Activated CD4-positive, alpha-beta memory T cell treated with anti-CD3 and anti-CD28 coated beads for 36 hours (primary cell): ENCODE measurements around the gene NPEPL1. TPM values are rescaled to one million over a fixed set of nuclear protein-coding genes. Genes with fewer than 3 reads are reported as not detected.

Experiments
- CTCF ChIA-PET: fragments of 350-600 bp; sonication (Branson Sonifier 250); formaldehyde crosslinking; loops from one replicate; lab custom pipeline; 2021; ENCODE audit warnings: antibody characterized with exemption, inconsistent platforms; lab: Charles Lee
- POLR2A ChIA-PET: fragments of 350-600 bp; sonication (Branson Sonifier 250); formaldehyde crosslinking; loops from one replicate; lab custom pipeline; 2021; ENCODE audit warnings: antibody characterized with exemption; lab: Charles Lee
- DNase-seq: peaks from one replicate; pipeline ENCODE4 v3.0.0-alpha.2; 2020
- H3K27ac Mint-ChIP-seq: one replicate; pipeline ENCODE4 v1.8.0; 2021; ENCODE audit warnings: mixed read lengths
- H3K27me3 Mint-ChIP-seq: one replicate; pipeline ENCODE4 v1.8.0; 2021; ENCODE audit warnings: mixed read lengths
- H3K36me3 Mint-ChIP-seq: one replicate; pipeline ENCODE4 v1.8.0; 2021; ENCODE audit warnings: mixed read lengths
- H3K4me1 Mint-ChIP-seq: one replicate; pipeline ENCODE4 v1.8.0; 2021; ENCODE audit warnings: low read depth, mixed read lengths
- H3K4me3 Mint-ChIP-seq: one replicate; pipeline ENCODE4 v1.8.0; 2021; ENCODE audit warnings: mild to moderate bottlenecking, mixed read lengths
- H3K9me3 Mint-ChIP-seq: one replicate; pipeline ENCODE4 v1.8.0; 2021; ENCODE audit warnings: mixed read lengths
- intact Hi-C: fragments of 100-400 bp; cut with micrococcal nuclease; formaldehyde crosslinking; loops from one replicate; pipeline ENCODE4 v1.15.1; 2023
- total RNA-seq, 2 experiments: library from RNA; stranded (reverse); gene quantifications; one replicate each; pipeline ENCODE4 v1.2.3, GENCODE V29; 2021

The NPEPL1 gene
- total RNA-seq, 2 experiments from 2014 or later = 17.8 to 18.8 TPM

DNA sequence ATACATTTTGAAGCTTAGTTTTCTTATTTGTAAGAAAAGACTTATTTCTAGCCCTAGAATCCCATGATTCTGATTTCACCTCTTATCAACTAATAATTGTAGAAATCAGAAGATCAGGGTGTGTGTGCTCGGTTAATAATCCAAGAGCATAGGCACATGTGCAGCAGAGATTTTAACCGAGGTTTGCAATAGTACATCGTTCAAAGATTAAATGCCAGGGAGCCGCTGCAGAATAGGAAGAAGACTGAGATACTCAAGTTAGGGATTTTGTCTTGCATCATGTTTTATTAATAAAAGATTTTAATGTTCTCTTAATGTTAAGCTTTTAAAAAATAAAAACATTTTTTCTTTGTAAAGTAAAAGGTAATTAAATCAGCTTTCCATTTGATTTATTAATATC, 34.6 kb upstream of the NPEPL1 start:
- POLR2A ChIA-PET = no interaction called here
- Mint-ChIP-seq H3K4me3 (no peak overlapping the region), H3K27me3 (no peaks in the 10 kb centered on the region), H3K4me1 (peaks cover 75% of the 10 kb centered on the region), H3K36me3 (peaks cover 17% of the 10 kb centered on the region), H3K9me3 (no peaks in the 10 kb centered on the region), H3K27ac (no peak overlapping the region)
- CTCF ChIA-PET = interaction anchor here (0.7 kb wide), 1 partner anchor 181 kb away, joined by 3 read pairs; no protein-coding TSS in a partner anchor
- no peak for DNase-seq
- intact Hi-C loops = loop anchor here (10.0 kb wide), 1 partner anchor 1033 kb away; the partner anchor contains the start of gene ZBP1

DNA sequence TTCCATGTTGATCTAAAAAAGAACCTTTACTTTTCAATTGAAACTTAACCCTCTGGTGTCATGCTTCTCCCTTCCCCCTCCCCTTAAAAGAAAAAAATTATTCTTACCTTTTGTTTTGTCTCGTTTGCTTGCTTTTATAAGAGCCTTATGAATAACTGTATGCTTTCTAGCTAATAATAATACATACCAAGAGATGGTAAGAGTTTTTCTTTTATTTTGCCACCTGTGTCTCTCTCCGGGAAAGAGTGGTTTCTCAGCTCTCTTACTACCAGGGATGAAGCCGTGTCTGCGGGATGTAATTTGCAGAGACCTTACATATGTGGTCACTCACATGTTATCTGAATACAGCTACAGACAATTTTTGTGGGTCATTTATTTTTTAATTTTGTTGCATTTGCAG, 33.8 kb upstream of the NPEPL1 start:
- DNase-seq = no peak
- Mint-ChIP-seq H3K27me3 (no peaks in the 10 kb centered on the region), H3K4me1 (peaks cover 76% of the 10 kb centered on the region), H3K9me3 (no peaks in the 10 kb centered on the region), H3K4me3 (no peak overlapping the region), H3K27ac (peak overlapping the region; percentile 94), H3K36me3 (peaks cover 17% of the 10 kb centered on the region)
- ChIA-PET CTCF (interaction anchor here (0.9 to 3.7 kb wide), 3 partner anchors 7 to 193 kb away, joined by 3 to 37 read pairs (median 3); partner anchors contain the start of genes GNAS and STX16), POLR2A (interaction anchor here (3.3 kb wide), 1 partner anchor 8 kb away, joined by 32 read pairs; the partner anchor contains the start of gene STX16)
- intact Hi-C loops = loop anchor here (10.0 kb wide), 1 partner anchor 1034 kb away; the partner anchor contains the start of gene ZBP1

DNA sequence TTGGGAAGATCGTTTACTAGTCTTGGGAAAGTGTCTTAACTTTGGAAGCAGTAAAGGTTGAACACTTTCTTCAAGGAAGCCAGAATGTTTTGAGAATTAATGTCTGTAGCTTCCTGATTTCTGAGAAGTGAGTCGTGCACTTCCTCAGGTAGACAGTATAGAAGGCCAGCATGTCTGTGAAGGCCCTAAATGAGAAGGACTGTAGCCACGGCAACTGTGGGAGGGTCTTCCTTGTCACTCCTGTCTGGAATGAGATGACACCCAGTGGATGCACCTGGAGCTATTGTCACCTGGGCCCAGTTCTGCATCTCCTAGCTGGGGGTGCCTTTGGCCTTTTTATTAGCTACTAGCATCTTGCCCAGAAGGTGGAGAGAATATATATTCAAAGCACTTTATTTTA, 32.8 kb upstream of the NPEPL1 start:
- Mint-ChIP-seq H3K27ac (peak overlapping the region; percentile 94), H3K36me3 (peaks cover 17% of the 10 kb centered on the region), H3K27me3 (no peaks in the 10 kb centered on the region), H3K4me3 (peak overlapping the region; percentile 38), H3K4me1 (peaks cover 81% of the 10 kb centered on the region), H3K9me3 (no peaks in the 10 kb centered on the region)
- ChIA-PET CTCF (interaction anchor here (0.9 to 3.7 kb wide), 3 partner anchors 8 to 192 kb away, joined by 3 to 37 read pairs (median 3); partner anchors contain the start of genes GNAS and STX16), POLR2A (interaction anchor here (3.3 kb wide), 1 partner anchor 9 kb away, joined by 32 read pairs; the partner anchor contains the start of gene STX16)
- peak; percentile 28 for DNase-seq
- intact Hi-C loops = loop anchor here (1.0 to 10.0 kb wide), 2 partner anchors 8 to 1035 kb away; partner anchors contain the start of gene ZBP1

DNA sequence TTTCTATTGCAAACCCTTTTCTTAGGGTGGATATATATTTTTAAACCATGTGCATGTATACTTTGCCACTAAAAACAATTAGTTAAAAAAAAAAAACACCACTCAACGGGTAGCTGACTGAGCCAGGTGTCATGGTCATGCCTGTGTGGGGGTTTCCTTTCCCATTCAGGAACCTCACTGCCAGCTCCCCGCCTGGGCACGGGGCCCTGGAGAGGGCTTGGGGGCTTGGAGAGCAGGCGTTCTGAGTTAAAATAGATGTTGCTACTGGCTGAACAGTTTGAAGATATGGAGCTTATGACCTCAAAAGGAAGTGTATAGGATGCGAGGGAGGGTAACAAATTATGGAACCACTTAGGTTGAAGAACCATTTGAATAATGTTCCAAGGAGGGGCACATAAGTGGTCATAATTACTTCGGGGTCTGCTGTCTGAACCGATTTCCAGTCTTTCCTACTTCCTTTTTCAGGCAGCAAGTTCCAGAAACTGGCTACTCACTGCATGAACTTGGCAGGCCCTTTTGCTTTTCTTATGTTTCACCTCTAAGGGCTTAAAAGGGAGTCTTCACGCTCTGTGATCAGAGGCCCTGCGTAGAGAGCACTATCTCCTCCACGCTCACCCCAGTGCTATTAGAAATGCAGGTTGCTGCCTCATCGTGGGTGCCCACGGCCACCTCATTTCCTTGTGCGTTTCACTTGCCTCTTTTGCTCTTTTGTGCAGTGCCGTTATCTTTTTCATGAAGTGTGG, 31.6 kb upstream of the NPEPL1 start:
- no peaks in the 10 kb centered on the region for H3K27me3 Mint-ChIP-seq
- H3K4me1 Mint-ChIP-seq = peaks cover 77% of the 10 kb centered on the region
- peak overlapping the region; percentile 94 for H3K27ac Mint-ChIP-seq
- no peaks in the 10 kb centered on the region for H3K9me3 Mint-ChIP-seq
- peak overlapping the region; percentile 66 for H3K4me3 Mint-ChIP-seq
- ChIA-PET CTCF (interaction anchor here (0.5 to 3.7 kb wide), 2 partner anchors 9 to 186 kb away, joined by 3 to 37 read pairs; partner anchors contain the start of gene STX16), POLR2A (interaction anchor here (0.8 to 3.3 kb wide), 2 partner anchors 10 to 272 kb away, joined by 3 to 32 read pairs; partner anchors contain the start of genes STX16 and VAPB)
- H3K36me3 Mint-ChIP-seq = peaks cover 14% of the 10 kb centered on the region
- peak; percentile 54 for DNase-seq
- intact Hi-C loops = loop anchor here (1.0 kb wide), 1 partner anchor 9 kb away; no protein-coding TSS in a partner anchor

DNA sequence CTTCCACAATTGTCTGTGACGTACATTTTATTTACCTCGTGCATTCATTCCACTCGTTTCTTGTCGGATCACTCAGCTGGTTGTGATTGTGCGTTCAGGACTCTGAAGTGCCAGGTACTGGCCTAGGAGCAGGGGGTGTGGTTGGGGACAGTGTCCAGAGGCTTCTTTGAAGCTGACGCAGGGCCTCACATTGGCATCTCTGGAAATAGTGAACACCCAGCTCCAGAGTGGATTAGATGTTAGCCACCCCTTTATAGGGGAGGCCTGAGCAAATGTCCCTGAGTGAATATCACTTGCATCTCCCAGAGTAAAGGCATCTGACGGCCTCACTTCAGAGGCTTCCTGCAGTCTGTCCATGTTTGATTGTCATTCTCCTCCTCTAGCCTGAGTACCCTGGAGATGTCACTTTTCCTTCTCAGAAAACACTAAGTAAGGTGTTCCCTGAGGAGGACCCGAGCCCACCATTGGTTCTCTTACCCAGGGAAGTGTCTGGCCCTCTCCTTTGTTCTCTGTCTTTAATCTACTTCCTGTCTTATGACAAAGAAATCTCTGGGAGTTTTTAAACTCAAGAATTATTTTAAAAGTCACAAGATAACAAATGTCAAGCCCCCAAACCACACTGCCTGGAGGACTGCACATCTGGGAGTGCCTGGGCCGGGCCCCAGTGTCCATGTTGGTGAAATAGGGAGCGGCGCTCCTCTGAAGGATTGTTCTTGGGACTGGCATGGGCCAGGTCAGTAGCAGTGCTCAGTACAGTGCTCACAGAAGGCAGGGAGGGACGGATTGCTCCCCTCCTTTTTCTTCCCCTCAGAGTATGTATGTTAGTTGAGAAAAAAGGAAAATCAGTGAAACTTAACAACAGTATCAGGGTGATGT, 30.8 kb upstream of the NPEPL1 start:
- H3K36me3 Mint-ChIP-seq = peaks cover 19% of the 10 kb centered on the region
- DNase-seq = no peak
- H3K27ac Mint-ChIP-seq = peak overlapping the region; percentile 94
- intact Hi-C loops = no loop called here
- ChIA-PET CTCF (interaction anchor here (0.5 to 3.7 kb wide), 2 partner anchors 10 to 186 kb away, joined by 3 to 37 read pairs; partner anchors contain the start of gene STX16), POLR2A (interaction anchor here (3.3 kb wide), 1 partner anchor 11 kb away, joined by 32 read pairs; the partner anchor contains the start of gene STX16)
- peaks cover 72% of the 10 kb centered on the region for H3K4me1 Mint-ChIP-seq
- no peaks in the 10 kb centered on the region for H3K9me3 Mint-ChIP-seq
- H3K27me3 Mint-ChIP-seq = no peaks in the 10 kb centered on the region
- peak overlapping the region; percentile 66 for H3K4me3 Mint-ChIP-seq

DNA sequence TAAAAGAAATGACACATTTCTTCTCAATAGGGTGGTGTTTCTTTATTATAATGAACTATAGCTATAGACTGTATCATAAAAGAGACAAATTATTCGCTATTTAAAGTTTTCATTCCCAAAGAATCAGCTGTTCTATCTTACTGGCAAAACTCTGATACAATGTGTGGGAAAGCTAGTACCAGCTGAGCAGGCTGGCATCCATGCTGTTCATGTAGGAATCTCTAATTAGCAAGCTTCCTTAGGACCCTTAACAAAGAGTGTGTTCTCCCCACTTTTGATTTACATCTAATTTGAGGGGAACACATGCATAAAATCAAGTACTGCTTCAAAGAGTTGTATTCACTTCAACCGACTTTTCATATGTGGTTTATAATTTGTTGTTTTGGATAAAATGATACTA, 28.3 kb upstream of the NPEPL1 start:
- H3K9me3 Mint-ChIP-seq = no peaks in the 10 kb centered on the region
- ChIA-PET POLR2A (interaction anchor here (0.6 kb wide), 2 partner anchors 14 to 222 kb away, joined by 4 read pairs; no protein-coding TSS in a partner anchor), CTCF (interaction anchor here (1.4 to 1.5 kb wide), 2 partner anchors 13 to 17 kb away, joined by 3 to 5 read pairs; partner anchors contain the start of gene STX16)
- H3K27me3 Mint-ChIP-seq = no peaks in the 10 kb centered on the region
- peaks cover 26% of the 10 kb centered on the region for H3K36me3 Mint-ChIP-seq
- no peak for DNase-seq
- intact Hi-C loops = no loop called here
- H3K27ac Mint-ChIP-seq = no peak overlapping the region
- peaks cover 57% of the 10 kb centered on the region for H3K4me1 Mint-ChIP-seq
- no peak overlapping the region for H3K4me3 Mint-ChIP-seq

DNA sequence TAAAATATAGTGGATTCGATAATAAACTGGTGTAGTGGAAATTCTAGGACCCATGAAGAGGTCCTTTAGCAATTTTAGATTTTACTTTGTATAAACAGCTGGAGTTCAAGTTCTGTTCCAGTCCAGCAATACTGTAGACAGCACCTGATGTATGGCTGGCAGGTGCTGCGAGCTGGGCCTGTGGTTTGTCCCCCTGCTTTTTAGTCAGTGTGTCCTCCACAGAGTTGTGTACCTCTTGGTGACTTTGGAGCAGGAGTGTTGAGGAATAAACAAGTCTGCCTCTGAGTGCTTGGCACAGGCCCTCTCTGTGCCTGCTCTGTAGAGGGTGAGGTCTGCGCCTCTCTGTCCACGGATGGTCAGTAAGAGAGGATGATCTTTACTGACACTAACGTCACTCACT, 27.7 kb upstream of the NPEPL1 start:
- peaks cover 26% of the 10 kb centered on the region for H3K36me3 Mint-ChIP-seq
- peaks cover 51% of the 10 kb centered on the region for H3K4me1 Mint-ChIP-seq

DNA sequence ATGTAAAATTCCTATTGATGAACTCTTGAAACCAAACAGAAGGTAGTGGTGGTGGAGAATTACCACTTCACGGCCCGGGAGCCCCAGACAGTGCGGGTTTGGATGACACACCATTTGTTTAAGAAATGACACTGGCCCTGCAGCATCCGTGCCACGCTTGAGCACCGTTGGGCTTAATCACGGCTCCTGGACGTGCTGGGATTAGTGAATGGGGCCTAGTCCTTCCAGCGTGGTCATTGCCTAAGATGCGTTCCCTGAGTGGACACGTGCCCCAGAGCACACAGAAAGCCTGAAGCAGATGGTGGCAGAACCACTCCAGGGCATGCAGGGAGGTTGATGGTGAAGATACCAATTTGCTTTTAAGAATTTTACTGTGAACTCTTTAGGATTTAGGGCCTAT, 27.0 kb upstream of the NPEPL1 start:
- no peaks in the 10 kb centered on the region for H3K9me3 Mint-ChIP-seq
- no peak overlapping the region for H3K27ac Mint-ChIP-seq
- intact Hi-C loops = no loop called here
- no peak overlapping the region for H3K4me3 Mint-ChIP-seq
- H3K36me3 Mint-ChIP-seq = peaks cover 29% of the 10 kb centered on the region
- ChIA-PET CTCF (no interaction called here), POLR2A (no interaction called here)
- no peaks in the 10 kb centered on the region for H3K27me3 Mint-ChIP-seq
- no peak for DNase-seq
- peaks cover 45% of the 10 kb centered on the region for H3K4me1 Mint-ChIP-seq

More for the DNA sequence above, 27.7 kb upstream of the NPEPL1 start:
- CTCF ChIA-PET = interaction anchor here (1.4 to 1.5 kb wide), 2 partner anchors 14 to 17 kb away, joined by 3 to 5 read pairs; partner anchors contain the start of gene STX16
- no peaks in the 10 kb centered on the region for H3K27me3 Mint-ChIP-seq
- peak overlapping the region; percentile 5 for H3K27ac Mint-ChIP-seq
- no peaks in the 10 kb centered on the region for H3K9me3 Mint-ChIP-seq
- POLR2A ChIA-PET = no interaction called here
- intact Hi-C loops = no loop called here
- DNase-seq = no peak
- H3K4me3 Mint-ChIP-seq = no peak overlapping the region

DNA sequence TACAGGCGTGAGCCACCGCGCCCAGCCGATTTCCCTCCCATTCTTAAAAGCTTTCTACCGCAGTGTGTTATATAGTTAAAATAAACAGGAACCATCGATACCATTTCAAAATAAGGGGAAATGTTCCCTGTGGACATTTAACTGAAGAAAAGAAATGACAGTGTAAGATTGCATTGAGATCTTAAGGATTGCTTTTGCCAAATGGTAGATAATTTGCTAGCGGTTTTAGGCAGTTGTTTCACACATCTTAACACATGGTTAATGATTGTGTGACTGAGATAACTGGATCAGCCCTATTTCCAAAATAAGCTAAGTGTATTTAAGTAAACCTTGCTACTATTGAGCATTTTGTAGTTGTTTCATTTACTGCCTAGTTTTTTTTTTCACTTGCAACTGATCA, 25.9 kb upstream of the NPEPL1 start:
- Mint-ChIP-seq H3K36me3 (peaks cover 27% of the 10 kb centered on the region), H3K27ac (no peak overlapping the region)
- intact Hi-C loops = no loop called here

DNA sequence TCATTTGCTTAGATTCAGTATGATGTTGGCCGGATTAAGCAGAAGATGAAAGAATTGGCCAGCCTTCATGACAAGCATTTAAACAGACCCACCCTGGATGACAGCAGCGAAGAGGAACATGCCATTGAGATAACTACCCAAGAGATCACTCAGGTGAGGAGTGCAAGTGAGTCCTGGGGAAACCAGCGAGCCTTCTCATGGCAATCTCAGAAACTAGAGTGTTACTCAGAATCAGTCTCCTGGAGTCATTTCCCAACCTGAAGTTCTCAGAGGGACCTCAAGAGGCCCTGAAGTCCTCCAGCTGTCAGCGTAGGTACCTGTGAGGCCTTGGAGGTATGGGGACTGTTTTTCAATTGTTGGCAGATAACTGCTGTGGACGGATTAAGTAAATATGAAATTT, 24.6 kb upstream of the NPEPL1 start:
- no peak for DNase-seq
- ChIA-PET POLR2A (no interaction called here), CTCF (interaction anchor here (1.8 kb wide), 1 partner anchor 17 kb away, joined by 6 read pairs; the partner anchor contains the start of gene STX16)
- Mint-ChIP-seq H3K27me3 (no peaks in the 10 kb centered on the region), H3K27ac (no peak overlapping the region), H3K4me1 (peaks cover 28% of the 10 kb centered on the region), H3K4me3 (no peak overlapping the region), H3K9me3 (no peaks in the 10 kb centered on the region), H3K36me3 (peaks cover 28% of the 10 kb centered on the region)
- intact Hi-C loops = no loop called here

More for the DNA sequence above, 25.9 kb upstream of the NPEPL1 start:
- POLR2A ChIA-PET = no interaction called here
- Mint-ChIP-seq H3K9me3 (no peaks in the 10 kb centered on the region), H3K27me3 (no peaks in the 10 kb centered on the region), H3K4me3 (no peak overlapping the region), H3K4me1 (peaks cover 35% of the 10 kb centered on the region)
- DNase-seq = no peak
- CTCF ChIA-PET = interaction anchor here (1.8 kb wide), 1 partner anchor 16 kb away, joined by 6 read pairs; the partner anchor contains the start of gene STX16

DNA sequence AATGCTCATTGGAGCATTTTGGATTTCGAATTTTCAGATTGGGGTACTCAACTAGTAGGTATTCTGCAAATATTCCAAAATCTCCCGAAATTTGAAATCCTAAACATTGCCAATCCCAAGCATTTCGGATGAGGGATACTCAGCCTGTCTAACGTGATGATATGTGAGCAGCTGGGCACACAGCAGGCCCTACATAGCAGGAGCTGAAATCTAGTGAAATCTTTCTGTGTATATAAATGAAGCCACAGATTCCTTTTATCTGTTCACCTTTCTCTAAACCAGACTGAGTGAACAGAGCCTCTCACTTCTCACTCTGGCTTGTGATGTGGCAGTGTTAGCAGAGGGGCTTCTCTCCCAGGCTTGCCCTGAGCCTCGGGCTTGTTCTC, 23.7 kb upstream of the NPEPL1 start:
- no peak overlapping the region for H3K4me3 Mint-ChIP-seq
- H3K27ac Mint-ChIP-seq = no peak overlapping the region
- no peaks in the 10 kb centered on the region for H3K9me3 Mint-ChIP-seq
- H3K36me3 Mint-ChIP-seq = peaks cover 28% of the 10 kb centered on the region
- ChIA-PET CTCF (no interaction called here), POLR2A (no interaction called here)
- intact Hi-C loops = no loop called here
- H3K27me3 Mint-ChIP-seq = no peaks in the 10 kb centered on the region
- DNase-seq = no peak
- peaks cover 21% of the 10 kb centered on the region for H3K4me1 Mint-ChIP-seq
